ENCODE data around the gene SMIM1. TPM values are rescaled to one million over a fixed set of nuclear protein-coding genes. Genes with fewer than 3 reads are reported as not detected.

The SMIM1 gene
- polyA plus RNA-seq, 1 donor (not counting 4 experiments of a cell fraction or from before 2014, with no cell fraction given) = 0.79 TPM

DNA sequence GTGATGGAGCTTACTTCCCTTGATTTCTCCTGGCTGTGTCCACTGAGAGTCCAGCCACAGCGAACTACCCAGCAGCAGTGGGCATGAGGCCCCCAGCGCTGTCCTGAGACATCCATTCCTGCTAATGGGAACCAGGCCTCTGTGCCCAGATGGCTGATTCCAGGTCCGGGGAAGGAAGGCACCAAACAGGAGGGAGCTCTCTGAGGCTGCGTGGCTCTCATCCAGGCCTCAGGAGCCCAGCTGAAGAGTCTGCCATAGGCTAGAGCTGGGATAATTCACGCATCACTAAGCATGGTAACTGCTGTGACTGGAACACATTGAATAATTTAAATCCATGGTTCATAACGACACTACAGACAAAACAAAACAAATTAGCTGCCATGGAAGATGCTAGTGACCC, 48.5 kb downstream of the SMIM1 start:
- DNase-seq (ENCODE audit: low read depth, low spot score) (no peak), FAIRE-seq (no peak)
- no peak overlapping the region for H3K4me2 ChIP-seq (ENCODE audit: control insufficient read depth, extremely low read depth, insufficient read depth, low read depth, low read length)
- peaks cover 18 to 31% of the 10 kb centered on the region in 2 experiments for H3K36me3 ChIP-seq (ENCODE audit: control insufficient read depth in 2 of 2, extremely low read depth in 1 of 2, insufficient read depth in 2 of 2, low read length in 2 of 2)
- no peaks in the 10 kb centered on the region for H4K20me1 ChIP-seq (ENCODE audit: control insufficient read depth, extremely low read depth, insufficient read depth, low read length)
- TF ChIP-seq, protein P1, sequence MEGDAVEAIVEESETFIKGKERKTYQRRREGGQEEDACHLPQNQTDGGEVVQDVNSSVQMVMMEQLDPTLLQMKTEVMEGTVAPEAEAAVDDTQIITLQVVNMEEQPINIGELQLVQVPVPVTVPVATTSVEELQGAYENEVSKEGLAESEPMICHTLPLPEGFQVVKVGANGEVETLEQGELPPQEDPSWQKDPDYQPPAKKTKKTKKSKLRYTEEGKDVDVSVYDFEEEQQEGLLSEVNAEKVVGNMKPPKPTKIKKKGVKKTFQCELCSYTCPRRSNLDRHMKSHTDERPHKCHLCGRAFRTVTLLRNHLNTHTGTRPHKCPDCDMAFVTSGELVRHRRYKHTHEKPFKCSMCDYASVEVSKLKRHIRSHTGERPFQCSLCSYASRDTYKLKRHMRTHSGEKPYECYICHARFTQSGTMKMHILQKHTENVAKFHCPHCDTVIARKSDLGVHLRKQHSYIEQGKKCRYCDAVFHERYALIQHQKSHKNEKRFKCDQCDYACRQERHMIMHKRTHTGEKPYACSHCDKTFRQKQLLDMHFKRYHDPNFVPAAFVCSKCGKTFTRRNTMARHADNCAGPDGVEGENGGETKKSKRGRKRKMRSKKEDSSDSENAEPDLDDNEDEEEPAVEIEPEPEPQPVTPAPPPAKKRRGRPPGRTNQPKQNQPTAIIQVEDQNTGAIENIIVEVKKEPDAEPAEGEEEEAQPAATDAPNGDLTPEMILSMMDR (optimal IDR thresholded peaks at IDR 0.05 in 1 of 3, IDR thresholded peaks at IDR 0.05 in 1 of 3, conservative IDR thresholded peaks at IDR 0.05 in 1 of 3; ENCODE audit: extremely low read depth in 1 of 3, insufficient read depth in 2 of 3, low read length in 3 of 3) = no peak
- no peak for TF ChIP-seq EZH2 (IDR thresholded peaks at IDR 0.05; ENCODE audit: low read length)
- H3K79me2 ChIP-seq (ENCODE audit: control insufficient read depth, insufficient read depth, low read length) = no peaks in the 10 kb centered on the region
- H3K27ac ChIP-seq (ENCODE audit: control insufficient read depth, insufficient read depth, low read length) = no peak overlapping the region
- no peaks in the 10 kb centered on the region for H3K27me3 ChIP-seq (ENCODE audit: control insufficient read depth, extremely low read depth, insufficient read depth, low read length)
- H3K4me3 ChIP-seq (ENCODE audit: control insufficient read depth in 2 of 3, extremely low read depth in 1 of 3, insufficient read depth in 2 of 3, low read depth in 1 of 3, low read length in 3 of 3) = no peak overlapping the region
- no peaks in the 10 kb centered on the region for H3K9me1 ChIP-seq (ENCODE audit: control insufficient read depth, extremely low read depth, insufficient read depth, low read length)
- H3K4me1 ChIP-seq (ENCODE audit: control insufficient read depth, extremely low read depth, insufficient read depth, low read length) = peaks cover 12% of the 10 kb centered on the region
- H3K9me3 ChIP-seq (ENCODE audit: control insufficient read depth, low read depth, low read length) = no peaks in the 10 kb centered on the region
- dilution Hi-C loops (cut with MboI; ENCODE audit: extremely low pct_ligation_motif_present, low sequenced_read_pairs) = no loop called here
- no peak overlapping the region for H2AFZ ChIP-seq (ENCODE audit: control insufficient read depth, low read length)
- H3K9ac ChIP-seq (ENCODE audit: control insufficient read depth, extremely low read depth, insufficient read depth, low read length) = no peak overlapping the region

GRCh38 chr1:3821447-3821846, 48.9 kb downstream of the SMIM1 start:
- peaks cover 18 to 32% of the 10 kb centered on the region in 2 experiments for H3K36me3 ChIP-seq (ENCODE audit: control insufficient read depth in 2 of 2, extremely low read depth in 1 of 2, insufficient read depth in 2 of 2, low read length in 2 of 2)
- H3K27me3 ChIP-seq (ENCODE audit: control insufficient read depth, extremely low read depth, insufficient read depth, low read length) = no peaks in the 10 kb centered on the region
- peaks cover 12% of the 10 kb centered on the region for H3K4me1 ChIP-seq (ENCODE audit: control insufficient read depth, extremely low read depth, insufficient read depth, low read length)
- FAIRE-seq (no peak), DNase-seq (ENCODE audit: low read depth, low spot score) (no peak)
- H3K9me1 ChIP-seq (ENCODE audit: control insufficient read depth, extremely low read depth, insufficient read depth, low read length) = no peaks in the 10 kb centered on the region
- no peaks in the 10 kb centered on the region for H3K9me3 ChIP-seq (ENCODE audit: control insufficient read depth, low read depth, low read length)
- no peaks in the 10 kb centered on the region for H4K20me1 ChIP-seq (ENCODE audit: control insufficient read depth, extremely low read depth, insufficient read depth, low read length)
- TF ChIP-seq, protein P1 (optimal IDR thresholded peaks at IDR 0.05 in 1 of 3, IDR thresholded peaks at IDR 0.05 in 1 of 3, conservative IDR thresholded peaks at IDR 0.05 in 1 of 3; ENCODE audit: extremely low read depth in 1 of 3, insufficient read depth in 2 of 3, low read length in 3 of 3) = no peak
- no peak for TF ChIP-seq EZH2 (IDR thresholded peaks at IDR 0.05; ENCODE audit: low read length)
- no peaks in the 10 kb centered on the region for H3K79me2 ChIP-seq (ENCODE audit: control insufficient read depth, insufficient read depth, low read length)
- no peak overlapping the region for H3K4me2 ChIP-seq (ENCODE audit: control insufficient read depth, extremely low read depth, insufficient read depth, low read depth, low read length)
- dilution Hi-C loops (cut with MboI; ENCODE audit: extremely low pct_ligation_motif_present, low sequenced_read_pairs) = no loop called here
- no peak overlapping the region for H2AFZ ChIP-seq (ENCODE audit: control insufficient read depth, low read length)
- no peak overlapping the region for H3K9ac ChIP-seq (ENCODE audit: control insufficient read depth, extremely low read depth, insufficient read depth, low read length)
- no peak overlapping the region for H3K27ac ChIP-seq (ENCODE audit: control insufficient read depth, insufficient read depth, low read length)
- no peak overlapping the region for H3K4me3 ChIP-seq (ENCODE audit: control insufficient read depth in 2 of 3, extremely low read depth in 1 of 3, insufficient read depth in 2 of 3, low read depth in 1 of 3, low read length in 3 of 3)
